IPS-20b (cell line): Measurements from ENCODE around the gene SRP14.

Experiments
- H3K27ac ChIP-seq: one replicate; pipeline ENCODE4 v1.5.1; 2013; ENCODE audit warnings: low read length
- H3K27me3 ChIP-seq: 2 replicates; pipeline ENCODE4 v1.6.1; 2013; ENCODE audit warnings: mild to moderate bottlenecking, low read length, inconsistent platforms; ENCODE audit not compliant: insufficient read depth
- H3K36me3 ChIP-seq: 2 replicates; pipeline ENCODE4 v1.6.1; 2013; ENCODE audit warnings: low read depth, mild to moderate bottlenecking, inconsistent platforms, low read length, moderate library complexity; ENCODE audit not compliant: insufficient read depth
- H3K4me1 ChIP-seq: 2 replicates; pipeline ENCODE4 v1.6.1; 2013; ENCODE audit warnings: mild to moderate bottlenecking, control low read depth, inconsistent platforms, low read length, moderate library complexity; ENCODE audit not compliant: insufficient read depth
- H3K4me3 ChIP-seq: 2 replicates; pipeline ENCODE4 v1.5.1; 2013; ENCODE audit warnings: mild to moderate bottlenecking, low read length, inconsistent platforms
- H3K9ac ChIP-seq: 2 replicates; pipeline ENCODE4 v1.6.1; 2013; ENCODE audit warnings: low read depth, mild to moderate bottlenecking, inconsistent platforms, low read length, moderate library complexity
- H3K9me3 ChIP-seq: 2 replicates; pipeline ENCODE4 v1.6.1; 2013; ENCODE audit warnings: mild to moderate bottlenecking, low read depth, low read length, inconsistent platforms; ENCODE audit not compliant: insufficient read depth

The SRP14 gene, protein sequence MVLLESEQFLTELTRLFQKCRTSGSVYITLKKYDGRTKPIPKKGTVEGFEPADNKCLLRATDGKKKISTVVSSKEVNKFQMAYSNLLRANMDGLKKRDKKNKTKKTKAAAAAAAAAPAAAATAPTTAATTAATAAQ

DNA sequence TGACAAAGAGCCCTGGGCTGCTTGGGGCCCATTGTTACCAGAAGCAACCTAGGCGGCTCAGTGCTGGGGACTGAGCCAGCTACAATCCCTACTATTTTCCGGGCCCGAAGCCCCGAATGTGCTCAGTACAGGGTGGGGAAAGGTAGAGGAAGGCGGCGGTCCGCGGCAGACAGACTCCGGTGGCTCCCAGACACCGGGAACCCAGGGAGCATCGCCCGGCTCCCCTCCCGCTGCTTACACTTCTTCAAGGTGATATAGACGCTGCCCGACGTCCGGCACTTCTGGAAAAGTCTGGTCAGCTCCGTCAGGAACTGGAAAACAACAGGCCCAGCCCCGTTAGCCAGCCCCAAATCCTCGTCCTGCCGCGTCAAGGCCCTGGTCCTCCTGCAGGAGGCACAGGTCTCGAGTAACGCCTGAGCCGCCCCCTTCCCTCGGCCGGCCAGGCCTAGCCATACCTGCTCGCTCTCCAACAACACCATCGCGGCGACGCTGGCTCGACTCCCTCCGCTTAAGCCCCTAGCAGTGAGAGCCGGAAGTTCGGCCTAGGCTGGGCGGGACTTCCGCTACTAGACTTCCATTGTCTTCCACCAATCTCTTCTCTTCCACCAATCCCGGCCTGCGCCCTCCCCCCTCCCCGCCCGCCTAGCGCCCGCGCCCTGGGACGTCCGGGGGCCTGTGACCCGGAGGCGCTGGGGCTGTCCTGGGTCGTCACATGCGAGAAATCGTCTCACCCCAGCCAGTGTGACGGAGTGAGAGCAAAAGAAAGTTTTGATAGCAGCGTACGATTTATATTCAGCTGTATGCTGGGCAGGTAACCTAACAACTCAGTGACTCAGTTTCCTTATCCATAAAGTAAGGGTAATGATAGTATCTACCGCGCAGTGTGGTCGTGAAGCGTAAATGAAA, at the start of gene SRP14:
Gene SRP14, minus strand, starts transcription at position 544 of the 906 bp plus-strand sequence. Its CDS starts 65 bp downstream, at position 479.
- peaks cover 6% of the 10 kb centered on the region; the same call in 1 of the 2 replicates for H3K4me1 ChIP-seq
- peak within 1 kb of the TSS; percentile 99 for H3K9ac ChIP-seq
- H3K27ac ChIP-seq = peak within 1 kb of the TSS; percentile 87
- peak within 1 kb of the TSS; percentile 81 for H3K4me3 ChIP-seq
- H3K9me3 ChIP-seq = no peaks in the 10 kb centered on the region
- peaks cover 41% of the 10 kb centered on the region for H3K36me3 ChIP-seq
- H3K27me3 ChIP-seq = no peaks in the 10 kb centered on the region

DNA sequence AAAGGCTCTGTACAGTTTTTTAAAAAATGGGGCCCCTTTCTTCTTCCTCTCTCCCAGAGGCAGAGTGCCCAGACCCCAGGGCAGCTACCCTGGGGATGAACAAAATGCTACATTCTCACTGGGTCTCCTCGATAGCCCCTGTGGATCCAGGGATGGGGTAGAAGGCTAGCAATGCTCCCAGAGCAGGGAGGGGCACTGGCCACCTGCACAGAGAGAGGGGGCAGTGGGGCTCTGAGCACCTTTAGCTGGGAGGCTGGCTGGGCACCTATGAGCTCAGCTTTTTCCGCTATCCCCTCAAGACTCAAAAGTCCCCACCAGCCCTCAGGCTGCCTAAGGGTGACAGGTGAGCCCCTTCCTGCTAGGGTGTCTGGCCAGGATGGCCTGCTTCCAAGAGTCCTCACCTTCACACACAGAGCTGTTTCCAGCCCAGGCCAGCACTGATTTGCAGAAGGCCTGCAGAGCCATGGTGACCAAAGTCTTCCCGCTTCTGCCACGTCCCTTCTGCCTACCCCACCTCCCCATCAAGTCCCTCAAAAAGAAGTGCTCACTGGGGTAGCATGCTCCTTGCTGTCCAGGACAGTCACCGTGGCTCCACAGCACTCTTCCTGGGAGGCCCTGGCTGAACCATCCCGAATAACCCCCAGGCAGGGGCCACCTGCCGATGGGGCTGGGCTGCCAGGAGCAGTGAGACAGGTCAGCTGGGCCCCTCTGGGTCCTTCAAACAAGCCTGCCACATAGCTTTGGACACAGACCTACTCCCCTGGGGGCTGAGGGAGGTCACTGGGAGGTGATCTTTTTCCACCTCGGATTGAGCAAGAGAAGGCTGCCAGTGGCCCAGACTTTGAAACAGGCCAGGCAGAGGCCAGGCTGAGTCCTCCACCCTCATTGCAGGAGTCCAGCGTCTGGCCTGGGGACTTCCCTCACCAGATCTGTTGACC, 49.3 kb upstream of the SRP14 start:
- H3K4me3 ChIP-seq = peak overlapping the region; percentile 37
- peaks cover 7% of the 10 kb centered on the region for H3K27me3 ChIP-seq
- no peaks in the 10 kb centered on the region for H3K9me3 ChIP-seq
- H3K4me1 ChIP-seq = peaks cover 60% of the 10 kb centered on the region
- peaks cover 16% of the 10 kb centered on the region; the same call in 1 of the 2 replicates for H3K36me3 ChIP-seq
- peak overlapping the region; percentile 61 for H3K27ac ChIP-seq
- peak overlapping the region; percentile 47; the same call in 1 of the 2 replicates for H3K9ac ChIP-seq

DNA sequence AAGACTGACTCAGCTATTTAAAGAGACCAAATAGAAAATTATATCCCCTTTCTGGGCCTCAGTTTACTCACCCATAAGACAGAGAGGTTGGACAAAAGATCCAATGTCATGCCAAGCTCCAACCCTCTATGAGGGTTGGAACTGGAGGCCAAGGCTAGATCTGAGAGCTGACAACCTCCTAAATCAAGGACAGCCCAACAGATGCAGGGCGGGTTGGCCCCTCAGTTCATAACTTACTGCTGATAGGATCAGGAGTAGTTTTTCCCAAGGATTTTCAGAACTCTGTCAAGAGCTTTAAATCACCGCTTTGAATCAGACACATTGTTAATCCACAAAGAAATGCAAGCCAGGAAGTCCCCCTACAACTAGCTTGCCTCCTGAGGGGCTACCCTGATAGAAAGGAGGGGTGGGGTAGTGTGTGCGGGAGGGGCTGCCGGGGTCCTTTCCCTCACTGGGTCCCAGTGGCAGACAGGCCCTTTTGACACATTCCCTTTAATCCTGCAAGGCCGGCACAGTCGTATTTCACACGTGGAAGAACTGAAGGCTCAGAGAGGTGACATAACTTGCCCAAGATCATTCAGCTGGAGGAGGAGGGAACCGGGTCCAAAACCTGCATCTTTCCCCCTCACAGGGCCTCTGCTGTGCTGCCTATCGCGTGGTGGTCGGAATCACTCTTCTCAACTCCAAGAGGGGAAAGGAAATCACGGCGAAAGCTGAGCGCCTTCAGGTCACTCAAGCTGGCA, 48.3 kb upstream of the SRP14 start:
- Histone ChIP-seq H3K36me3 (peaks cover 16% of the 10 kb centered on the region; the same call in 1 of the 2 replicates), H3K4me1 (peaks cover 55% of the 10 kb centered on the region), H3K9me3 (no peaks in the 10 kb centered on the region), H3K9ac (no peak overlapping the region), H3K4me3 (no peak overlapping the region), H3K27ac (no peak overlapping the region), H3K27me3 (peaks cover 15% of the 10 kb centered on the region)

DNA sequence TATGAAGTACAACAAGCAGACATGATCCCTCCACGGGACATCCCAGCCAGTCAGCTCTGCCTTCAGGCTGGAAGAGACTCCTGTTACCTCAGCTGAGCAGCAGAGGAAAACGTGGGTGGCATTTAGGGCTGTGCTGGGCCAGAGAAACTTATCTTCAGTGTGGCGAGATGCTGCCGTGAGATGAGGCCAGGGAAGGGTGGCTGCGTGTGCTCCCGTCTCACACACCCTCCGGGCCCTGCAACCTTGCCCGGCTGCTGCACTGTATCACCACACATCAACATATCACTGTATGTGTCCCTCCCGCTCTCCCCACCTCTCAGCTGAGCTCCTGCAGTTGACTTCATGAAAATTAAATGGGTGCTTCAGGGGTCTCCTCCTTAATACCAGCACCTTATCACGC, 46.3 kb upstream of the SRP14 start:
- no peak overlapping the region for H3K4me3 ChIP-seq
- no peak overlapping the region for H3K27ac ChIP-seq
- peaks cover 48% of the 10 kb centered on the region for H3K4me1 ChIP-seq
- H3K36me3 ChIP-seq = peaks cover 5% of the 10 kb centered on the region; the same call in 1 of the 2 replicates
- H3K27me3 ChIP-seq = peaks cover 33% of the 10 kb centered on the region
- H3K9me3 ChIP-seq = no peaks in the 10 kb centered on the region
- H3K9ac ChIP-seq = no peak overlapping the region

DNA sequence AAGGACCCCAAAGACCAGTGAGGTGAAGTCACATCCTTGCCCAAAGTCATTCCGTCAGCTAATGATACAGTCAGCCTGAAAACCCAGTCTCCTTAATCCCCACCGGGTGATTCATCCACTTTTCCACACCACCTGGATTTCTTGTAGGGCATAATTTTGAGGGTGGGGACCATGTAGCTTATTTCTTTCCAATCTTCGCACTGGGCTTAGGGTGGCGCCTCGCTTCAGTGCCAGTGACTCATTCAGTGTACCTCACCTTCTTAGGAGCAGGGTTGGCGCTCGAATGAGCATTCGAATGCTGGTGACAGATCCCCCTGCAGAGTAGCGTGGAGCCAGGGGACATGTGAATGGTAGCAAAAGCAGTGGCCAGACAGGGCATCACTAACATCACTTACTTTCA, 45.7 kb upstream of the SRP14 start:
- no peak overlapping the region for H3K4me3 ChIP-seq
- no peak overlapping the region for H3K27ac ChIP-seq
- no peaks in the 10 kb centered on the region for H3K36me3 ChIP-seq
- H3K4me1 ChIP-seq = peaks cover 42% of the 10 kb centered on the region
- H3K9me3 ChIP-seq = no peaks in the 10 kb centered on the region
- H3K27me3 ChIP-seq = peaks cover 36% of the 10 kb centered on the region
- no peak overlapping the region for H3K9ac ChIP-seq

DNA sequence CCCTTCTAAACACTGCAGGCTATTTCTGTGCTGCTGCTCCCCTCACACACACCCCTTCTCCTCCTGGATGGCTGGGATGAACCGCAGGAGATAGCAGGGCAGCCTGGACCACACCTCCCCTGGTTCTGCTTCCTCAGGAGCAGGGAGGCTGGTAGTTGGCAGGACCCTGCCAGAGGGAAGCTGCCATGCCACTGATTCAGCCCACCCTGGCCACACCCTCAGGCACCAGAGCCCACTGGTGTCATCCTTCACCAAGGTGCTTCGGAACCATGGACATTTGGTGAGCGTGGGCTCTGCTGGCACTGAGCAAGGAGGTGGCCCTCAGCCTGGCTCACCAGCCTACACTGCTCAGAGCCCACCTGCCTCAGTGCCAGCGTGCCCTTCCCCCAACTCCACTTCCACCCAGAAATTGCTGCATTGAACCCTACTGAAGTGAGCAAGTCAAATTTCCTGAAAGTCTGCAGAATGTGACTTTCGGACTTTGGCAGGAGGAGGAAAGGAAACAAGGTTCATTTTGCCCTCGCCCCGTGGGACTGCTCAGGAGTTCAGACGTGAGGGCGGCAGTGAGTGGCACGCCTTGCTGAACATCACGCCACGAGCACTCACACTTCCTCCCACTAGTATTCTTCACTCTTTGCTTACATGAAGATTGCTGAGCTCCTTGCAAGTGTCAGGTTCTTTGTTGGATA, 43.4 kb upstream of the SRP14 start:
- Histone ChIP-seq H3K27ac (no peak overlapping the region), H3K27me3 (peaks cover 36% of the 10 kb centered on the region), H3K9me3 (no peaks in the 10 kb centered on the region), H3K4me1 (peaks cover 21% of the 10 kb centered on the region), H3K9ac (peak overlapping the region; percentile 5; the same call in 1 of the 2 replicates), H3K4me3 (peak overlapping the region; percentile 15; the same call in 1 of the 2 replicates), H3K36me3 (no peaks in the 10 kb centered on the region)

DNA sequence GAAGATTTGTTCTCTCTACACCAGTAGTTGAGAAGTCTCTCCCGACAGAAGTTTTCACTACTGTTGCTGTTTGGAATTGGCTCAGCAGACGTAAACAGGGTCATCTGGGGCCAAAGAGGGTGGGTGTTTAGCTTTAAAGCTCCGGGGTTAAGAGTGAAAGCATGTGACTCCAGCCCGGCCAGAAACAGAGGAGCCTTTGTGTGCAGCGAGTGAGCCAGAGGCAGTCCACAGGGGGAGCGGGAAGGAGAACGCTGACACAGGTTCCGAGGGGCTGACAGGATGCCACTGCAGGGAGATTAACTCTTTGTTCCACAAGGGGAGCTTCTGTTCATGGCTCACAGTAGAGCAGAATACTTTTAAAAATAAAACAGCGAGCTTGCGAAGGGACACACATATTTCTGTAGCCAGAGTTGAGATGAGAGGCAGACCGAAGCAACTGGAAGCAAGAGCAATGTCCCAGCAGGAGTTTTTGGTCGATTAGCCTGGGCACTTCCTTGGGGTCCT, 42.8 kb upstream of the SRP14 start:
- peaks cover 36% of the 10 kb centered on the region for H3K27me3 ChIP-seq
- H3K4me3 ChIP-seq = peak overlapping the region; percentile 15; the same call in 1 of the 2 replicates
- no peaks in the 10 kb centered on the region for H3K9me3 ChIP-seq
- no peaks in the 10 kb centered on the region for H3K36me3 ChIP-seq
- peaks cover 15% of the 10 kb centered on the region for H3K4me1 ChIP-seq
- peak overlapping the region; percentile 5; the same call in 1 of the 2 replicates for H3K9ac ChIP-seq
- no peak overlapping the region for H3K27ac ChIP-seq

DNA sequence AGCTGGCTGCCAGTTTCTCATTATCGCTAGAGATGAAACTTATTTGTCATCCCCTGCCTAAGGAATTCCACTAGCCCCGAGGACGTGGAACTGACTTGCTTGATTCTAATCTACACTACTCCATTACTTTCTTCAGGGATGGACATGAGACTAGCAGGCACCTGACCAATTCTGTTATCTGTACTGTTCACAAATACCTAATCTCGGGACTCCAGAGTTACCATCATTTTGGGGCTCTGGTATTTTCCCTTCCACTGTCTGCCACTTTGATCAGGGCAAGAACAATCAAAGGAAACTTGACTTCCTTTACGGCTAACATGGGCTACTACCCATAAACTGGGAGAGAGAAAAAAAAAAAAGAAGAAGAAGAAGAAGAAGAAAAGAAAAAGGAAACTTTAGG, 41.9 kb upstream of the SRP14 start:
- peaks cover 36% of the 10 kb centered on the region for H3K27me3 ChIP-seq
- peaks cover 15% of the 10 kb centered on the region for H3K4me1 ChIP-seq
- H3K9ac ChIP-seq = no peak overlapping the region
- no peak overlapping the region for H3K27ac ChIP-seq
- no peaks in the 10 kb centered on the region for H3K36me3 ChIP-seq
- no peak overlapping the region for H3K4me3 ChIP-seq
- H3K9me3 ChIP-seq = no peaks in the 10 kb centered on the region

DNA sequence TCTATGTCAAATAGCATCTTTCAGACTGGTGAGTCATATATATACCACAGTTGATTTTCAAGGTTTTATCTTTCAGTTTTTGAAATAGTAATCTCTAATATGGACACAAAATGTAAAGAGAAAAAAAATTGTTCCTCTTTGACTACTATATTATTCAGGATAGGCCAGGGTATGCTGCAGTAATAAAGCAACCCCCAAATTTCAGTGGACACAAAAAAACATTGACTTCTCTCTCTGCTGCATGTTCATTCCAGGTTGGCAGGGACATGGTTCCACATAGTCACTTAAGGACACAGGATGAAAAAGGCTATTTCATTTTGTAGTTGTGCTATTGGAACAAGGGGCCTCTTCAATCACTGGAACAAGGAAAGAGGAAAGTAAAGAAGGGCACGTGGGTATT, 41.1 kb upstream of the SRP14 start:
- no peaks in the 10 kb centered on the region for H3K36me3 ChIP-seq
- H3K27me3 ChIP-seq = peaks cover 36% of the 10 kb centered on the region
- no peak overlapping the region for H3K27ac ChIP-seq
- peaks cover 18% of the 10 kb centered on the region for H3K4me1 ChIP-seq
- no peak overlapping the region for H3K4me3 ChIP-seq
- H3K9ac ChIP-seq = no peak overlapping the region
- H3K9me3 ChIP-seq = no peaks in the 10 kb centered on the region

DNA sequence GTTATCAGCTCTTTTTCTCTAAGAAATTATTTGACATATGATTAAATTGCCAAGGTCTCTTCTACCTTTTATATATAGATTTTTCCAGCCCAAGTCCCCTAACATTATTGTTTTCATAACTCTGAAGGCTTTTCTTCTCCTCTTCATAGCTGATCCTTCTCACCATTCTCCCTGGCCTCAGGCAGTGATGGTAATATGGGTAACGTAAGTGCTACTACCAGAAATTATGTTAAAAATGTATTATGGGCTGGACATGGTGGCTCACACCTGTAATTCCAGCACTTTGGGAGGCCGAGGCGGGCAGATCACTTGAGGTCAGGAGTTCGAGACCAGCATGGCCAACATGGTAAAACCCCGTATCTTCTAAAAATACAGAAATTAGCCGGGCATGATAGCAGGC, 40.5 kb upstream of the SRP14 start:
- H3K27ac ChIP-seq = no peak overlapping the region
- no peaks in the 10 kb centered on the region for H3K9me3 ChIP-seq
- H3K4me3 ChIP-seq = no peak overlapping the region
- H3K9ac ChIP-seq = no peak overlapping the region
- no peaks in the 10 kb centered on the region for H3K36me3 ChIP-seq
- H3K4me1 ChIP-seq = peaks cover 18% of the 10 kb centered on the region
- peaks cover 36% of the 10 kb centered on the region for H3K27me3 ChIP-seq
